GM12865 (cell line): ENCODE measurements around the gene EVA1A.

ENCODE experiments used
- DNase-seq: peaks from one replicate; pipeline ENCODE4 v3.0.0; 2010; ENCODE audit warnings: low read depth
- H3K4me3 ChIP-seq: 2 replicates; pipeline ENCODE4 v1.5.1; 2011; ENCODE audit warnings: mild to moderate bottlenecking, low read depth, low read length, control low read depth
- CTCF ChIP-seq: IDR thresholded peaks from 2 replicates; pipeline ENCODE4 v1.5.1; 2011; ENCODE audit warnings: low read length, control low read depth, low read depth, inconsistent platforms; ENCODE audit not compliant: insufficient read depth; ENCODE audit errors: missing control alignments

EVA1A gene

DNA sequence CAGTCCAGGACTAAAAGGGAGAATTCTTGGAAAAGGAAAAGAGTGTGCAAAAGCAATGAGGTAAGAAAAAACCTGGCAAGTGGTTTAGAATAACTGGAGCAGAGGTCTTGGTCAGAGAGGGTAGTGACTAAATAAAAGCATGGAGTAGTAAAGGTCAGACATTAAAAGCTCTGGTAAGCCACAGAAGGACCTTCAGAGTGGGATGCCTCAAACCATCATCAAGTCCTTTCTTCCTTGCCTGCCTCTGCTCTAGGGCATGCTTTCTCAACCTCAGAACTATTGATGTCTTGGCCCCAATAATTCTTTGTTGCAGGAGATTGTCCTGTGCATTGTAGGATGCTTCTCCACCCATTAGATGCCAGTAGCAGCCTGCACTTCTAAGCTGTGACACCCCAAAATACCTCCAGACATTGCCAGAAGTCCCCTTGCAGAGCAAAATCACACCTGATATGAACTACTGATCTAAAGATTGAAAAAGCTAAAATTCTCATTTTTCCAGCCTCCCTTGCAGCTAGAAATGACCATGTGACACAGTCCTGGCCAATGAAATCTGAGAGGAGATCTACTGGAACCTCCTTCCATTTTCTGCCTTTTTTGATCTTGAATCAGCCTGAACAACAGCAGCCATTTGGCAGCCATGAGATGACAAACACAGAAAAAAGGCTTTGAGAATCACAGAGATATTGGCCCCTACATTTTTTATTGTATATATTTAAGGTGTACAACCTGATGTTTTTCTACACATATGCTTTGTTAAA is 48.1 kb downstream of the EVA1A start:
- no peak for TF ChIP-seq CTCF
- H3K4me3 ChIP-seq, result no peak overlapping the region
- no peak for DNase-seq

DNA sequence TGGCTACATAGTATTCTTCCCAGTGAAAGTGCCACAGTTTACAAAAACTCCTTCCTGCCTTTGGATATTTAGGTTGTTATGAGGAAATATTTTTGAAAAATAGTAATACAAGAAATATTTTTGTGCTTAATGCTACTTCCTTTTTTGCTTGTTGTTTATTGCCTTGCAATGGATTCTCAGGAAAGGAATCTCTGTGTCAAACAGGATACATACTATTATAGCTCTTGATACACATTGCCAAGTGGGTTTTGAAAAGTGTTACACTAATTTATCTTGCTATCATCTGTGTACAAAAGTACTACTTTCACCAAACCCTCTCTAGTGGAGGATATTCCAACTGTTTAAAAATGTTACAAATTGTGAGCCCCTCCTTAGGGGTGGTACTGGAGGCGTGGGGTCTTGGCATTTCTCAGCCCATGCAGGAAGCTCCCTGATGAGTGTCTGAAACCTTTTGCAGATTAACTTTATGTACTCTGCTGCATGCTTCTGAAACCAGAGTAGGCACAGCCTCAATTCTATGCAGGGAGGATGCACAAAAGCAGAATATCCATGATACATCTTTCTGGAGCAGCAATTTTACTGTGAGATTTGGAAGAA is 54.5 kb downstream of the EVA1A start:
- no peak for DNase-seq
- no peak overlapping the region for H3K4me3 ChIP-seq
- no peak for TF ChIP-seq CTCF

GRCh38 chr2:75505012-75505411 is 55.7 kb downstream of the EVA1A start:
- DNase-seq, result no peak
- no peak overlapping the region for H3K4me3 ChIP-seq
- TF ChIP-seq CTCF, result no peak

DNA sequence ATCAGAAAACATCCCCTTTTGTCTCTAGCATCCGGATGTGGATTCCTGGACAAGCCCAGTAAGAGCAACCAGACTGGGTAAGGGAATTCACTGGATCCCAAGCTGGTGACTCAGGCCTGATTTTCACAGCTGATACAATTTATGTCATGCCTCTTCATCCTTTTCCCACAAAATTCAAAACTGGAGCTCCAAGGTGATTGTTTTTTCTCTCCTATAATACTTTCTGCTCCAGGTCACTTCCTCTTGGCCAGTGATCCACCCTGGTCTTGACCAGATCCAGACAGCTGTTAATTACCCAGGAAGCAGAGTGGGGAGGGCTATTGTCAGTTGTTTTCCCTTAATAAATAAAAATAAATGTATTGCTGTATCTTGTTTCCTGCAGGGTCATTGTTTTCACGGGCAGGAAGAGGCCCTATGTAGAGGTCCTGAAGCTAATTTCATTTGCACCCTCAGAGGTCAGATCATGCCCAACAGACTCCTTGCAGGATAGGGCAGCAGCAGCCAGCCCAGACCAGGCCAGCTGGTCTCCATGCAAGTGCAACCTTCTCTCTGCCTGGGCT is 57.6 kb downstream of the EVA1A start:
- H3K4me3 ChIP-seq, result no peak overlapping the region
- DNase-seq, result no peak
- no peak for TF ChIP-seq CTCF

DNA sequence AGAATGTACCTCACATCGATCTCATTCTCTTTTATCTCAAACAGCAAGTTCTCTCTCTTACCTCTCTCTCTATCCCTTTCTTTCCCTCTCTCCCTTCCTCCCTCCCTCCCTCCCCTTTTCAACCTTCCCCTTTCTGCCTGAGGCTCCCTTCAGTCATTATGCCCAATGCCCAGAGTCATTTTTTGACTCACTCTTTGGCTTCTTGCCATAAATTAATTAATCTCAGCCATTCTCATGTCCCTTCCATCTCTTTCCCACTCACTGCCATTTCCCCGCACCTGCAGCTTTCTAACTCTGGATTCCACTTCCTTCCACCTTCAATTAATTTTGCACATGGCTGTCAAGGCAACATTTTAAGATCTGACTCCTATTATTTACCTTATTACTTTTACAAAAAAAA is 60.1 kb downstream of the EVA1A start:
- no peak overlapping the region for H3K4me3 ChIP-seq
- no peak for DNase-seq
- no peak for TF ChIP-seq CTCF

- no peak for DNase-seq
- H3K4me3 ChIP-seq, result no peak overlapping the region
- TF ChIP-seq CTCF, result no peak
These were observed 61.2 kb downstream of the EVA1A start for GRCh38 chr2:75499534-75499933.
